Left lung (tissue), 10 donors: Measurements from ENCODE around the gene AP5S1. TPM values are rescaled to one million over a fixed set of nuclear protein-coding genes. Genes with fewer than 3 reads are reported as not detected.
A peak's percentile ranks its signal among the peaks of the same experiment; 100 is the strongest.

Source experiments
- ATAC-seq: fragments of 200-7000 bp; cut with Tn5 transposase; one replicate; pipeline ENCODE4 v1.9.1; 2020; ENCODE audit warnings: moderate library complexity
- DNase-seq, 4 donors: peaks; one replicate each; pipeline ENCODE4 v3.0.0-alpha.2; 2013 to 2020
- H3K27ac ChIP-seq, 2 donors: fragments of 200-600 bp; sonication (generic) in 1 of 2; one replicate each; pipeline versions ENCODE4 v1.5.0 to v1.8.0; 2020 to 2021
- H3K27me3 ChIP-seq, 2 donors: fragments of 200-600 bp; sonication (generic) in 1 of 2; one replicate each; pipeline versions ENCODE4 v1.5.0 to v1.8.0; 2020 to 2021
- H3K36me3 ChIP-seq, 2 donors: fragments of 200-600 bp; sonication (generic) in 1 of 2; one replicate each; pipeline versions ENCODE4 v1.5.0 to v1.8.0; 2020 to 2021
- H3K4me1 ChIP-seq, 2 donors: fragments of 200-600 bp; one replicate each; pipeline ENCODE4 v1.8.0; 2021
- H3K4me3 ChIP-seq, 2 donors: fragments of 200-600 bp; sonication (generic) in 1 of 2; one replicate each; pipeline versions ENCODE4 v1.5.0 to v1.8.0; 2020 to 2021; ENCODE audit warnings: mild to moderate bottlenecking in 1 of 2
- H3K9me3 ChIP-seq, 2 donors: fragments of 200-600 bp; sonication (generic) in 1 of 2; one replicate each; pipeline versions ENCODE4 v1.5.0 to v1.8.0; 2020 to 2021
- intact Hi-C, 2 donors: fragments of 100-400 bp; cut with DNase I; formaldehyde crosslinking; loops; one replicate each; pipeline versions ENCODE4 v1.11.2 to v1.14.2; 2022
- polyA plus RNA-seq, 6 donors: library from polyadenylated mRNA; unstranded; fragments of 120-200 nt; gene quantifications; one replicate each; pipeline ENCODE4 v1.2.1, GENCODE V29; 2013; ENCODE audit not compliant: insufficient read length in 6 of 6
- total RNA-seq, 2 donors: library from RNA; stranded (reverse); fragmentation: NEBNext Ultra II Directional; extraction: Animal tissue kit (Norgen Biotek cat#: 25700); gene quantifications; one replicate each; pipeline ENCODE4 v1.2.1, GENCODE V29; 2021
- TF ChIP-seq, protein P1 (sequence below), 2 donors: fragments of 200-600 bp; sonication (generic) in 1 of 2; IDR thresholded peaks; one replicate each; pipeline versions ENCODE4 v1.5.0 to v1.8.0; 2021; ENCODE audit warnings: antibody characterized with exemption in 2 of 2
- donor health status: DM: no; HTN: yes; CAD: no.
- donor health status: DM: no; HTN: no; CAD: no.

The AP5S1 gene
- total and polyA plus RNA-seq, 8 donors: 8.3 to 13.6 (median 11.9) TPM

DNA sequence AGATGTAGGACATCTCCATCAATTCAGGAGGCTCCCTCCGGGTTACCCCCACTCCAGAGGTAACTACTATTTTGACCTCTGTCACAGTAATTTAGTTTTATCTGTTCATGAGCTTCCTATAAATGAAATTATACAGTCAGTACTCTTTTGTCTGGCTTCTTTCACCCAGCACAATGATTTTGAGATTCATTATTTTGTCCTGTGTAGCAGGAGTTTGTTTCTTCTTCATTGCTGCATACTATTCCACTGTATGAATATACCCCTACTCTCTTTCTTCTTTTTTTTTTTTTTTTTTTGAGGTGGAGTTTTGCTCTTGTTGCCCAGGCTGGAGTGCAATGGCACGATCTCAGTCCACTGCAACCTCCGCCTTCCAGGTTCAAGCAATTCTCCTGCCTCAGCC, 11.8 kb upstream of the AP5S1 start:
- DNase-seq (no peak), ATAC-seq (no peak)
- H3K36me3 ChIP-seq: peaks cover 0 to 27% of the 10 kb centered on the region in 2 donors
- no peaks in the 10 kb centered on the region for H3K27me3 ChIP-seq
- H3K4me3 ChIP-seq: peak overlapping the region in 1 of 2 donors; percentile 28
- H3K4me1 ChIP-seq: peaks cover 61 to 90% of the 10 kb centered on the region in 2 donors
- H3K9me3 ChIP-seq: no peaks in the 10 kb centered on the region
- peak overlapping the region; percentile 89 to 97 for H3K27ac ChIP-seq
- TF ChIP-seq, protein P1, sequence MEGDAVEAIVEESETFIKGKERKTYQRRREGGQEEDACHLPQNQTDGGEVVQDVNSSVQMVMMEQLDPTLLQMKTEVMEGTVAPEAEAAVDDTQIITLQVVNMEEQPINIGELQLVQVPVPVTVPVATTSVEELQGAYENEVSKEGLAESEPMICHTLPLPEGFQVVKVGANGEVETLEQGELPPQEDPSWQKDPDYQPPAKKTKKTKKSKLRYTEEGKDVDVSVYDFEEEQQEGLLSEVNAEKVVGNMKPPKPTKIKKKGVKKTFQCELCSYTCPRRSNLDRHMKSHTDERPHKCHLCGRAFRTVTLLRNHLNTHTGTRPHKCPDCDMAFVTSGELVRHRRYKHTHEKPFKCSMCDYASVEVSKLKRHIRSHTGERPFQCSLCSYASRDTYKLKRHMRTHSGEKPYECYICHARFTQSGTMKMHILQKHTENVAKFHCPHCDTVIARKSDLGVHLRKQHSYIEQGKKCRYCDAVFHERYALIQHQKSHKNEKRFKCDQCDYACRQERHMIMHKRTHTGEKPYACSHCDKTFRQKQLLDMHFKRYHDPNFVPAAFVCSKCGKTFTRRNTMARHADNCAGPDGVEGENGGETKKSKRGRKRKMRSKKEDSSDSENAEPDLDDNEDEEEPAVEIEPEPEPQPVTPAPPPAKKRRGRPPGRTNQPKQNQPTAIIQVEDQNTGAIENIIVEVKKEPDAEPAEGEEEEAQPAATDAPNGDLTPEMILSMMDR (IDR thresholded peaks at IDR 0.05): no peak
- intact Hi-C loops: no loop called here

DNA sequence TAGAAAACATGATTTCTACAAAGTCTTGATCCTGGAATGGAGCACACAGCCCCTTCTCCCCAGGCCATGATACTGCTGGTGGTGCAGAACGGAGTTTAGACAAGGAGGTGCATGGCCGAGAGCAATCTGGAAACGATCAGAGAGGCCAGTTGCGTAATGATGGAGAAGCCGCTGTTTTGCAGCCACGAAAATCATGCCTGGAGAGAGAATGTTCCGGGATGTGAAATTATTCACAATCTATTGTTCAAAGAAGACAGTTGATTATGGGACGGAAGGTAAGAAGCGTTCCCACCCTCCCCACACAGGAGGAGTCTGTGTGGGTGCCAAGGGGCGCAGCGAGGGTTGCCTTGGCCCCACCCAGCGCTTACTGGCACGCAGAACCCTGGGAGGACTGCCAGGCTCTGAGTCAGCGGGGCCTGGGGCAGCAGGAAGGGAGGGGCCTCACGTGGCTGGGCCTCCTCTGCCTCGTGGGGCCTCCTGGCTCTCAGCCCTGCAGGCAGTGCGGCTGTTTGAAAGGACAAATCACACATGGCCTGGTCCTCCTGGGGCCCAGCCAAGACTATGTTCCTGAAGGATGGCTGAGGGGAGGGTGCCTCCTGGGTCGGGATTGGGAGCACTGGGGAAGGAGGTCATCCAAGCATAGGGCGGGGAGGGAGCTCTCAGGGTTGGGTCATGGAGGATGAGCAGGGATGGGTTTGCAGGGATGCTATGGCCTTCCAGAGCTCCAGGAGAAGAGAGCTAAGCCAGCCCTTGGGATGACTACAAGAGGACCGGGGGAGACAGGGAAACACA, 8.7 kb upstream of the AP5S1 start:
- peak; percentile 81 for ATAC-seq
- Histone ChIP-seq H3K4me3 (peak overlapping the region; percentile 28 to 37), H3K27me3 (no peaks in the 10 kb centered on the region), H3K9me3 (no peaks in the 10 kb centered on the region), H3K4me1 (peaks cover 44 to 81% of the 10 kb centered on the region in 2 donors), H3K36me3 (no peaks in the 10 kb centered on the region), H3K27ac (peak overlapping the region; percentile 88 to 96)
- intact Hi-C loops: no loop called here
- TF ChIP-seq, protein P1 (IDR thresholded peaks at IDR 0.05): no peak
- peak; percentile 98 to 99 (median 99) for DNase-seq

DNA sequence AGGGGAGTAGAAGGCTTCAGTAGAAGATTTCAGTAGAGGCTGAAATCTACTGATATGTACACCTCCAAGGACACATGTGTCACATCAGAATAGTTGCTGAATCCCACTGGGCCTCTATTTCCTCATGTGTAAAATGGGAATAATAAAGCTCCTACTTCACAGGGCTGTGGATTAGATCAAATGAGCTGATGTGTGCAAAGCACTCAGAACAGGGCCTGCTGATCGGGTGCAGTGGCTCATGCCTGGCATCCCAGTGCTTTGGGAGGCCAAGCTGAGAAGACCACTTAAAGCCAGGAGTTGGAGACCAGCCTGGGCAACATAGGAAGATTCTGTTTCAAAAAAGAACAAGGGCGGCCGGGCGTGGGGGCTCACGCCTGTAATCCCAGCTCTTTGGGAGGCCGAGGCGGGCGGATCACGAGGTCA, 8.1 kb upstream of the AP5S1 start:
- intact Hi-C loops: no loop called here
- Histone ChIP-seq H3K27me3 (no peaks in the 10 kb centered on the region), H3K4me1 (peaks cover 38 to 75% of the 10 kb centered on the region in 2 donors), H3K27ac (peak overlapping the region; percentile 88 to 96), H3K36me3 (no peaks in the 10 kb centered on the region), H3K9me3 (no peaks in the 10 kb centered on the region), H3K4me3 (no peak overlapping the region)
- no peak for DNase-seq
- ATAC-seq: no peak
- TF ChIP-seq, protein P1 (IDR thresholded peaks at IDR 0.05): no peak

DNA sequence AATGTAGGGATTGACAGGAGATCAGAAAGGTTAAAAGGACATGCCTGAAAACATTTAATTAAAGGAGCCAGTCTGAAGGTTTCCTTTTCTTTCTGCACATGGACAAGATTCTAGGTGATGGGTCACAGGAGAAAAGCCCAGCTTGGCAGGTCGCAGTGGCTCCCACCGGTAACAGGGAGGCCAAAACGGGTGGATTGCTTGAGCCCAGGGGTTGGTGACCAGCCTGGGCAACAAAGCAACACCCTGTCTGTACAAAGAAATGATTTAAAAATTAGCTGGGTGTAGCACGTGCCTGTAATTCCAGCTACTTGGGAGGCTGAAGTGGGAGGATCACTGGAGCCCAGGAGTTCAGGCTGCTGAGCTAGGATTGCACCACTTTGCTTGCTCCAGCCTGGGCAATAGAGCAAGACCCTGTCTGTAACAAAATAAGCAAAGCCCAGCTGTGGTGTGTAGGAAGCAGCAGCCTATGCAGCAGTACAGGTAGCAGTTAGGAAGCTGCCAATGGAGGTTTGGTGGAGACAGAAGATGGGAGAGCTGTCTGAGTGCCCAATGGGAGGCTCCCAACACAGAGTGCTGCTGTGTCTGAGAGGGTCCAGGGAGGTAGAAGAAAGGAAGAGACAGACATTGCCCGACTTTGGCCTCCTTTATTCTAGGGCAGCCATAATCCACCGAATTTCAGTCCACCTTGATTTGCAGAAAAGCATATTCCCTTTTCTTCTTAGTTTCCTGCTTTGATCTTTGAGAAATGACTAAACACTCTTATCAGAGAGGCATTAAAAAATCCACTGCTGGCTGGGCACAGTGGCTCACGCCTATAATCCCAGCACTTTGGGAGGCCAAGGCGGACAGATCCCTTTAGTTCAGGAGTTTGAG, 7.1 kb upstream of the AP5S1 start:
- Histone ChIP-seq H3K27me3 (no peaks in the 10 kb centered on the region), H3K36me3 (no peaks in the 10 kb centered on the region), H3K9me3 (no peaks in the 10 kb centered on the region), H3K27ac (peak overlapping the region; percentile 19 to 88), H3K4me3 (no peak overlapping the region), H3K4me1 (peaks cover 31 to 73% of the 10 kb centered on the region in 2 donors)
- ATAC-seq: no peak
- no peak for DNase-seq
- TF ChIP-seq, protein P1 (IDR thresholded peaks at IDR 0.05): no peak
- intact Hi-C loops: no loop called here
